ENCODE measurements around the gene KREMEN2.

KREMEN2 gene

GRCh38 chr16:2966808-2967191 lies 2.7 kb downstream of the KREMEN2 start:
- no peak for DNase-seq

DNA sequence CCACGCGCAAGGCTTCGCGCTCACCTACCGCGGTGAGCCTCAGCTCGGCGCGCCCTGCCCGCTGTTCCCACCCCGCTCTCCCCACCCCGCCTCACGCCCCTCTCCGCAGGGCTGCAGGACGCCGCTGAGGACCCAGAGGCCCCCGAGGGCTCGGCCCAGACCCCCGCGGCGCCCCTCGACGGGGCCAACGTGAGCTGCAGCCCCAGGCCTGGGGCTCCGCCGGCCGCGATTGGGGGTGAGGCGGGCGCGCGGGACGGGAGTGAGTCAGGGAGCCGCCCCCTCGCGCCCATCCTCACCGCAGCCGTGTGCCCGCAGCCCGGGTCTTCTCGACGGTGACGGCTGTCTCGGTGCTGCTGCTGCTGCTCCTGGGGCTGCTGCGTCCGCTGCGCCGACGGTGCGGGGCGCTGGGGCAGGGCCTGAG lies 3.1 kb downstream of the KREMEN2 start:
- DNase-seq: no peak

- no peak for DNase-seq
These were observed 3.7 kb downstream of the KREMEN2 start for GRCh38 chr16:2967721-2968161.

GRCh38 chr16:2968368-2968737 lies 4.3 kb downstream of the KREMEN2 start:
- peak; percentile 64 for DNase-seq

DNA sequence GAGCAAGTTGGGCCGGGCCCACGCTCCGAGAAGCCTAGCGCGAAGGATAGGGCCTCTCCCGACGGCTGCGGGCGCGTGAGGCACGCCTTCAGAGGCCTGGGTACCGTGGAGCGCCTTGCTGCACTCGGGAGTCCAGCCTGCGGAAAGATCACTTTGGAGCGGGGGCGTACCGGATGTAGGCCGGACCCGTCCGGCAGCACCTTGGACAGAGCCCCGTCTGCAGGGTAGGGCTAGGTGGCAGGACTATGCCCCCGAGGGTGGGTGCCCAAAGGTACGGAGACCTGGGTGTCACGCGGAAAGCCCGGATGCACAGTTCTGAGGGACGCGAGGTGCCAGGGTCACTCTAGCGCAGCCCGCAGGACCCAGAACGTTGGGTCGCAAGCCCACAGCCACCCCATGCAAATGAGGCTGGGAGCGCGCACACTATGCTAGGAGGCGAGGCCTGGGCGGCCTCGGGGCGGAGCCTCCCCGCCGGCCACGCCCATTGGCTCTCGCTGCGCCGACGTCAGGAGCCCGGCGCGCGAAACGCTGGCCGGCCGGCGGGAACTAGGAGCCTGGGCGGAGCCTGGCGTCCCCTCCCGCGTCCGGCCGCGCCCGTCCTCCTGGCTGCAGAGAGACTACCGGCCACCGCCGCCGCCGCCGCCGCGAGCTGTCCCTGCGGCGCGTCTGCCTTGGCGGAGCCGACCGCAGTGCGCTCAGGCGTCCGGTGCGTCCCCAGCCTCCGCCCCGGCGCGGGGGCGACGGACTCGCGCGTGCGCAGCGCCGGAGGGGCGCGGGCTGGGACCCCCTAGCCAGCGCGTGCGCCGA lies 4.9 kb downstream of the KREMEN2 start, which contains the start of gene PAQR4:
Gene PAQR4 (plus strand): TSS at position 611 of the 807 bp plus-strand sequence. CDS start 327 bp downstream, outside the sequence.
- peak; percentile 94 for DNase-seq

- peak; percentile 91 for DNase-seq
These were observed 5.8 kb downstream of the KREMEN2 start for GRCh38 chr16:2969545-2970521.

GRCh38 chr16:2970563-2970962 lies 6.5 kb downstream of the KREMEN2 start:
- no peak for DNase-seq

DNA sequence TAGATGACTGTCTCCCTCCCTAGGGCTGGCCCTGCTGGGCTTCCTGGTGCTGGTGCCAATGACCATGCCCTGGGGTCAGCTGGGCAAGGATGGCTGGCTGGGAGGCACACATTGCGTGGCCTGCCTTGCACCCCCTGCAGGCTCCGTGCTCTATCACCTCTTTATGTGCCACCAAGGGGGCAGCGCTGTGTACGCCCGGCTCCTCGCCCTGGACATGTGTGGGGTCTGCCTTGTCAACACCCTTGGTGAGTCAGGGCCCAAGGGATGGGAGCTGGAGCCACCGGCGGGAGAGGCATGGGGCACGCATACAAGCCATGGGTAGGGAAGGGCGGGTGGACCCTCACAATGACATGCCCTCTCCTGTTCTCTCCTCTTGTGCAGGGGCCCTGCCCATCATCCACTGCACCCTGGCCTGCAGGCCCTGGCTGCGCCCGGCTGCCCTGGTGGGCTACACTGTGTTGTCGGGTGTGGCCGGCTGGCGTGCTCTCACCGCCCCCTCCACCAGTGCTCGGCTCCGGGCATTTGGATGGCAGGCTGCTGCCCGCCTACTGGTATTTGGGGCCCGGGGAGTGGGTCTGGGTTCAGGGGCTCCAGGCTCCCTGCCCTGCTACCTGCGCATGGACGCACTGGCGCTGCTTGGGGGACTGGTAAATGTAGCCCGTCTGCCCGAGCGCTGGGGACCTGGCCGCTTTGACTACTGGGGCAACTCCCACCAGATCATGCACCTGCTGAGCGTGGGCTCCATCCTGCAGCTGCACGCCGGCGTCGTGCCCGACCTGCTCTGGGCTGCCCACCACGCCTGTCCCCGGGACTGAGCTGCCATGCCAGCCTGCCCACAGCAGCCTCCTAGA lies 7.3 kb downstream of the KREMEN2 start:
- no peak for DNase-seq

- no peak for DNase-seq
These were observed 8.1 kb downstream of the KREMEN2 start for GRCh38 chr16:2971985-2972784.

DNA sequence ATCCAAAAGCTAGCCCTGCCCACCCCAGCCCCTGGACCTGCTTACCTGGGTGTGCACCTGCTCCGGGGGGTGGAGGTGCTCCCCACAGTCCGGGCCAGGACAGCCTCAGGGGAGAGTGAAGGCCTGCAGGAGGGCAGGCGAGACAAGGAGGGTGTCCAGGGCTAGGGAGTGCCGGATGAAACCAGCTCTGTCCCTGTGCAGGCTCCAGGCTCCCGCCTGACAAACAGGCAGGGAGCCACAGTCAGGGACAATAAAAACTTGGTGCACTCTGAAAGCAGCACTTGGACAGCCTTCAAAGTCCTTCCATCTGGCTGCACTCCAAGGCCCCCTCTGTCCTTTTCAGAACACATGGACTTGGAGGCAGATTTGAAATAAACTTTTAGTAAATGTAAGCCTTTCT lies 9.0 kb downstream of the KREMEN2 start:
- DNase-seq: no peak

DNA sequence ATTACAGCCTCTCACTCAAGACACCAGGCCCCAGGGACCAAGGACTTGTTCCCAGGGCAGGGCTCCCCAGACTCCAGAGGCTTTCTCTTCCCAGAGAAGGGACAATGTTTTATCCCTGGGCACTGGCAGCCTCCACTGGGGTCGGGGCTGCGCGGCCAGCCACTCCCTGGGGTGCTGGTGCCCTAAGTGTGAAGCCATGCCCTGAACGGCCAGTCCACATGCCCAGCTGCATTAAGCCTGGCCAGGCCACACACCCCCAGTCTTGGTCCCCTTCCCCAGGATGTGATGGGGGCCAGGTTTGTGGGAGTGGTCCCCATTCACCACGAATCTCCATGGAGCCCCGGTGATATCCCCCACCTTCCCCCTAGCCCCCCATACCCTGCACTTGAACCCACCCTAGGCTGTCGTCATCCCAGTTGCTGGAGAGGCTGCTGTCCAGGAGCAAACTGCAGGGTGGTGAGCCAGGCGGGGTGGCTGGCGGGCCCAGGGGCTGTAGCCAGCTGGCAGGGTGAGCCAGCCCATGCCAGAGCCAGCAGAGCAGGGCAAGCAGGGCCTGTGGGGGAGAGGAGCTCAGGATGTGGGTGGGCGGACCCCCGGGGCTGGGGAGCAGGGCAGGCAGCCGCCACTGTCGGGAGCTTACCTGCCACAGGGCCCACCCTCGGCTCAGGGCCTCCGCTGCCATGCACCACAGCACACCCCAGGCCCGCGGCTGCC lies 9.7 kb downstream of the KREMEN2 start:
- DNase-seq: no peak

- no peak for DNase-seq
These were observed 10.4 kb downstream of the KREMEN2 start for GRCh38 chr16:2974319-2975056.

DNA sequence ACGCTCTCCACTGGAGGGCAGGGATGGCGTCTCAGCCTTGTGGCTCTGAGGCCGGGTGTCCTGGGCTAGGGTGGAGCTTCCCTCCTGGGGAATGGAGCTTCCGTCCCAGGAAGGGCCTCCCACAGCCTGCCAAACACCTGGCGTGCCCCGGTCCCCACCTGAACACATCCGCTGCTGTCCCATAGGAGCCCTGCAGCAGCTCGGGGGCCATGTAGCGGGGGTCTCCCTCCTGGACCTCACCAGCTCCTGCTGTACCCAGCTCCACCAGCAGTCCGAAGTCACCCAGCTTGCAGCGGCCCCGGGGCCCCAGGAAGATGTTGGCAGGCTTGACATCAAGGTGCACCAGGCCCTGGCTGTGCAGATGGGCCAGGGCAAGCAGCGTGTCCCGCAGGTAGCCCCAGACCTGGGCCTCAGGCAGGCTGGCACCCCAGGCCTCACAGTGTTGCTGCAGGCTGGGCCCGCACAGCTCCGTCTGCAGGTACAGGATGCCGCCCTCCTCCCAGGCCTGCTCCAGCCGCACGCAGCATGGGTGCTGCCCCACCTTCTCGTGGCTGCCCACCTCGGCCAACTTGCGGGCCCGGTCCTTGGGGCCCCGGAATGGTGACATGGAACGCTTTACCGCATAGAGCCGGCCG lies 11.2 kb downstream of the KREMEN2 start:
- DNase-seq: no peak

DNA sequence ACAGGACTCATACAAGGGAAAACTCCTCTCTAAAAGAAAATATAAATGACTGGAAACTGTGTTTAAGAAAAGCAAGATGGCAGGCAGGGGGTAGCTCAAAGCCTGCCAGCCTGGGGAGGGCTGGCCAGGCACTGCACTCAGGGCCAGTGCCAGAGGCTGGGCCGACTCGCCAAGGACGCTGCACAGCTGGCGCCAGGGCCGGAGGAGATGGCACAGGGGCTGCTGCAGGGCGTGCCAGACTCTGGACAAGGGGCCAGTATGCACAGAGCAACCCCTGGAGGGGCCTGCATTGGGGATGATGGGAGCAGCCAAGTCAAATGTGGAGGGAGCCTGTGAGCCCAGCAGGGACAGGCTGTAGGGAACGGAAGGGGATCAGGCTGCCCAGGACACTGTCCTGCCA lies 12.1 kb downstream of the KREMEN2 start:
- DNase-seq: no peak

DNA sequence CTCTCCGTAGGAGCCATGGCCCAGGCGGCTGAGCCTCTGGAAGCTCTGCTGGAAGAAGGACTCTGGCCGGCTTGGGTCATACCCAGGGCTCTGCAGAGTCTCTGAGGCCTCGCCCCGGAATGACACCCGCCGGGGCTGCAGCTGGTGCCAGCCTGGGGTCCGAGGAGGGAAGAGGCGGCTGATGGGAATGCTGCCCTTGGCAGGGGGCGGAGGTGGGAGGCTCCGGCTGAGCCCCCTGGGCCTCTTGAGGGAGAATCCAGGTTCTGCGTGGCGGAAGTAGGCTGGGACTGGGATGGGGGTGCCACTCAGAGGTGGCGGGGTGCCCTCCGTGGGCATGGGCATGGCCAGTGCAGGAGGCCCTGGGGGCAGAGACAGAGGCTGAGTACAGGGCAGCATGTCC lies 12.6 kb downstream of the KREMEN2 start:
- no peak for DNase-seq

DNA sequence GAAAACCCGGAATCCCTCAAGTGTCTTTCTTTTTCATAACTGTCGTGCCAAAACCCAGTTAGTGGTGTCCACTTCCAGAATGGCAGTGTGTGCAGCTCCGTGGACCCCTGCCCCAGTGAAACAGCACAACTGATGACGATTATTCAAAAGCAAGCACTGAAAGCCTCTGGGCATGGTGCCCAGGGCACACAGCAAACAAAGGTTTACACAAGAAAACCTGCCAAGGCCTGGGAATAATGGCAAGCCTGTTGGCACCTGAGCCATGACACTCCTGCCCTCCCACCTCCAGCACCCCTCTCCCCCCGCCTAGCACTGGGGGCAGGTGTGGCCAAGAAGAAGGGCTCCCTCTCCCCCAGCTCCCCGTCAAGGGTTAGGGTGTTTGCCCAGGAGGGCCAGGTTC lies 13.4 kb downstream of the KREMEN2 start:
- DNase-seq: no peak

GRCh38 chr16:2979669-2980226 lies 15.7 kb downstream of the KREMEN2 start:
- DNase-seq: peak; percentile 60

DNA sequence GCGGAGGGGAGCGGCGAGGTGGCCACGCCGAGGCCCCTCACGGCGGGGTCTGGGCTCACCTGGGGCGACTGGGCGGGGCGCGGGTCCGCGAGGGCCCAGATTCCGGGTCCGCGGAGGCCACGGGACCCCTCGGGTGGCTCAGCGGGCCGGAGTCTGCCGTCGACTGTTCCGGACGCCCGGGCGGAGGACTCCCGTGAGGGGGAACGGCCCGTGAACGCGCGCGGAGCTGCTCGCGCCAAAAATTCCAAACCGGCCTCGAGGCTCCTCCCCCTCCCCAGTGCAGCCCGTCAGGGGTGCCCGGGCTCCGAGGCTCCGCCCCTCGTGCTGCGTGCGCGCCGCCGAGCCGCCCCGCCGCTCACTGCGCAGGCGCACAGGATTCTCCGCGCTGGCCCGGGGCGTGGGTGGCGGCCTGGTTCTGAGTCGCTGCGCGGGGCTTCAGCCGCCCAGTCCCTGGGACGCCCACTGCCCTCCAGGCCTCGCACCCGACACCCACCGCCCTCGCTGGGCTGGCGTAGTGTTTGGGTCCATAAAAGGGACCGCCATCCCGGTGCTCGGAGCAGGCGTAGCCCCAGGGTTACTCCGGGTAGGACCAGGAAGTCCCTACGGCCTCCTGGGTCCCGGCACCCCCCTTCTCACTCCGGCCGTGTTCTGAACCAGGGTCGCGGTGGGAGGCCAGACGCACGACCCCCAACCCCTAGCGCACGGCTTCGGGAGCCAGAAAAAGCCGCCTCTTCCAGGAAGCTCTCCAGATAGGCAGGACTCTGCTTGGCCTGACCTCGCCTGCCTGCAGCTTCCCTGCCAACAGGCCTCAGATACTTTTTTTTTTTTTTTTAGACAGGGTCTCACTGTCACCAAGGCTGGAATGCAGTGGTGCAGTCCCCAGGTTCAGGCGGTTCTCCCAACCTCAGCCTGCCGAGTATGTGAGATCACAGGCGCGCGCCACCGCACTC lies 16.4 kb downstream of the KREMEN2 start, which contains the start of gene PKMYT1:
Gene PKMYT1 (minus strand): TSS at position 220 of the 950 bp plus-strand sequence. CDS start 789 bp downstream, outside the sequence.
- peak; percentile 96 for DNase-seq

Data from hematopoietic multipotent progenitor cell treated with erythropoietin and hydrocortisone succinate and interleukin-3 and kit ligand, for 6 days (in vitro differentiated cells).